HepG2 (cell line): ENCODE measurements around the gene DPM1. TPM values are rescaled to one million over a fixed set of nuclear protein-coding genes. Genes with fewer than 3 reads are reported as not detected.
A peak's percentile ranks its signal among the peaks of the same experiment; 100 is the strongest.

ENCODE experiments used
- BRCA1 ChIP-seq: sonication (generic); formaldehyde crosslinking; IDR thresholded peaks from 2 replicates; pipeline ENCODE4 v1.4.0; 2020; ENCODE audit warnings: missing genetic modification reagents
- HOXA7 ChIP-seq: sonication (generic); formaldehyde crosslinking; IDR thresholded peaks from 2 replicates; pipeline ENCODE4 v1.8.1; 2022; ENCODE audit warnings: mild to moderate bottlenecking, missing genetic modification reagents, moderate library complexity
- JDP2 ChIP-seq: sonication (generic); formaldehyde crosslinking; IDR thresholded peaks from 2 replicates; pipeline ENCODE4 v1.8.1; 2022; ENCODE audit warnings: missing genetic modification reagents, borderline replicate concordance
- MBD4 ChIP-seq: IDR thresholded peaks from 2 replicates; pipeline ENCODE4 v1.6.1; 2012; ENCODE audit warnings: low read length, inconsistent platforms, borderline replicate concordance
- NR2F1 ChIP-seq, 2 experiments: fragments of 450-650 bp in 1 of 2; formaldehyde crosslinking in 1 of 2; IDR thresholded peaks; 2 replicates each; pipeline versions ENCODE4 v1.5.0 to v1.6.1; 2016 to 2020; ENCODE audit warnings: mild to moderate bottlenecking in 1 of 2, missing compliant biosample characterization in 1 of 2, missing genetic modification reagents in 1 of 2, moderate library complexity in 1 of 2
- RBFOX2 ChIP-seq: fragments of 200-400 bp; formaldehyde crosslinking; IDR thresholded peaks from 2 replicates; pipeline ENCODE4 v1.6.1; 2017; ENCODE audit warnings: low read depth, mild to moderate bottlenecking, low read length
- SUZ12 ChIP-seq: fragments of 150-350 bp; IDR thresholded peaks from 2 replicates; pipeline ENCODE4 v1.6.1; 2014; ENCODE audit warnings: low read depth, low read length
- TBX2 ChIP-seq: sonication (generic); formaldehyde crosslinking; IDR thresholded peaks from 2 replicates; pipeline ENCODE4 v1.5.0; 2020; ENCODE audit warnings: missing genetic modification reagents, mild to moderate bottlenecking, borderline replicate concordance
- TBX3 ChIP-seq: fragments of 450-650 bp; IDR thresholded peaks from 2 replicates; pipeline ENCODE4 v1.6.1; 2017; ENCODE audit warnings: antibody characterized with exemption, mild to moderate bottlenecking, inconsistent platforms, borderline replicate concordance
- YEATS4 ChIP-seq: sonication (generic); formaldehyde crosslinking; IDR thresholded peaks from 2 replicates; pipeline ENCODE4 v1.4.0; 2020; ENCODE audit warnings: missing genetic modification reagents, borderline replicate concordance
- ZBTB42 ChIP-seq: sonication (generic); formaldehyde crosslinking; IDR thresholded peaks from 2 replicates; pipeline ENCODE4 v1.5.0; 2020; ENCODE audit warnings: mild to moderate bottlenecking, missing genetic modification reagents
- ZFP37 ChIP-seq: sonication (generic); formaldehyde crosslinking; IDR thresholded peaks from 2 replicates; pipeline ENCODE4 v1.4.0; 2020; ENCODE audit warnings: missing genetic modification reagents, borderline replicate concordance
- ZNF263 ChIP-seq: sonication (generic); formaldehyde crosslinking; IDR thresholded peaks from 2 replicates; pipeline ENCODE4 v1.4.0; 2020; ENCODE audit warnings: missing genetic modification reagents
- ZNF329 ChIP-seq: sonication (generic); formaldehyde crosslinking; IDR thresholded peaks from 2 replicates; pipeline ENCODE4 v1.9.0; 2021; ENCODE audit warnings: low read depth, mild to moderate bottlenecking, missing genetic modification reagents
- ZNF350 ChIP-seq: sonication (generic); formaldehyde crosslinking; IDR thresholded peaks from 2 replicates; pipeline ENCODE4 v1.4.0; 2020; ENCODE audit warnings: mild to moderate bottlenecking, low read depth, missing genetic modification reagents, borderline replicate concordance
- ZNF709 ChIP-seq: sonication (generic); formaldehyde crosslinking; IDR thresholded peaks from 2 replicates; pipeline ENCODE4 v1.5.0; 2020; ENCODE audit warnings: mild to moderate bottlenecking, missing genetic modification reagents
- ZNF782 ChIP-seq: sonication (generic); formaldehyde crosslinking; IDR thresholded peaks from 2 replicates; pipeline ENCODE4 v1.4.0; 2020; ENCODE audit warnings: missing genetic modification reagents, mild to moderate bottlenecking, borderline replicate concordance
- polyA plus RNA-seq, 8 experiments: library from polyadenylated mRNA; depleted of rRNA in 3 of 8; stranded (reverse) in 7 of 8; unstranded in 1 of 8; fragments of >200 nt; fragmentation: Illumina TruSeq in 4 of 8; extraction: Trizol in 4 of 8; gene quantifications; 2 replicates each; pipeline versions ENCODE4 v1.2.1 to v1.2.3, GENCODE V29; 2011 to 2016; ENCODE audit warnings: low read depth in 4 of 8, missing spikeins in 1 of 8, mixed read lengths in 1 of 8; ENCODE audit not compliant: insufficient read depth in 1 of 8
- total RNA-seq, 5 experiments: library from RNA; depleted of rRNA; stranded (reverse); fragments of >200 nt; fragmentation: Illumina TruSeq; extraction: Trizol; gene quantifications; 2 replicates each; pipeline ENCODE4 v1.2.3, GENCODE V29; 2016; ENCODE audit warnings: low read depth in 1 of 5
- TF ChIP-seq, protein P1 (sequence below): sonication (generic); formaldehyde crosslinking; IDR thresholded peaks from 2 replicates; pipeline ENCODE4 v1.5.0; 2020; ENCODE audit warnings: mild to moderate bottlenecking, missing genetic modification reagents
- TF ChIP-seq, protein P2 (sequence below): IDR thresholded peaks from 2 replicates; pipeline ENCODE4 v1.6.1; 2018; ENCODE audit warnings: missing genetic modification reagents
- TF ChIP-seq, protein P3 (sequence below): sonication (generic); formaldehyde crosslinking; IDR thresholded peaks from 2 replicates; pipeline ENCODE4 v1.8.0; 2023; ENCODE audit warnings: mild to moderate bottlenecking, missing genetic modification reagents
- TF ChIP-seq, protein P4 (sequence below): sonication (generic); formaldehyde crosslinking; IDR thresholded peaks from 2 replicates; pipeline ENCODE4 v1.4.0; 2020; ENCODE audit warnings: missing genetic modification reagents
- TF ChIP-seq, protein P5 (sequence below): sonication (generic); formaldehyde crosslinking; IDR thresholded peaks from 2 replicates; pipeline ENCODE4 v1.8.0; 2022; ENCODE audit warnings: mild to moderate bottlenecking, missing genetic modification reagents, borderline replicate concordance

Gene DPM1
- total and polyA plus RNA-seq, 2 of the 13 experiments (the other 11 are each of a cell fraction or from before 2014, with no cell fraction given): 83.2 to 161 TPM

DNA sequence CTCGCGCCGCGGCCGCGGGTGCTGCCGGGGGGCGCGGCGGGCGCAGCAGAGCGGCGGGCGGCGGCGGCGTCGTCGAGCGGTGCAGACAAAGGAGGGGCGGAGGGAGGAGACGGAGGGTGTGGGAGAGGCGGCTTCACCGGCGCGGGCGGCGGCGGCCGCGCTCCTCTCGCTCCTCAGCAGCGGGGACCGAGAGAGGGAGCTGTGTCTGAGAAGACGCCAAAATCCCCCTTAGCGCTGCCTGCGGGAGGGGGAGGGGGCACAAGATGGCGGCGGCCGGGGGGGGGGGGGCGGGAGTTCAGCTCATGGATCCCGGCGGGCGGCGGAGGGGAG, 27.4 kb downstream of the DPM1 start (continued):
- TF ChIP-seq ZBTB42: no peak
- TF ChIP-seq JDP2 (CRISPR knock-in tag): no peak
- TF ChIP-seq BRCA1 (CRISPR knock-in tag): no peak
- TF ChIP-seq TBX2 (CRISPR knock-in tag): 0 out of 2 replicates have a peak, but pooled peaks have one; percentile 14
- no peak for TF ChIP-seq ZNF782 (CRISPR knock-in tag)
- TF ChIP-seq, protein P1, sequence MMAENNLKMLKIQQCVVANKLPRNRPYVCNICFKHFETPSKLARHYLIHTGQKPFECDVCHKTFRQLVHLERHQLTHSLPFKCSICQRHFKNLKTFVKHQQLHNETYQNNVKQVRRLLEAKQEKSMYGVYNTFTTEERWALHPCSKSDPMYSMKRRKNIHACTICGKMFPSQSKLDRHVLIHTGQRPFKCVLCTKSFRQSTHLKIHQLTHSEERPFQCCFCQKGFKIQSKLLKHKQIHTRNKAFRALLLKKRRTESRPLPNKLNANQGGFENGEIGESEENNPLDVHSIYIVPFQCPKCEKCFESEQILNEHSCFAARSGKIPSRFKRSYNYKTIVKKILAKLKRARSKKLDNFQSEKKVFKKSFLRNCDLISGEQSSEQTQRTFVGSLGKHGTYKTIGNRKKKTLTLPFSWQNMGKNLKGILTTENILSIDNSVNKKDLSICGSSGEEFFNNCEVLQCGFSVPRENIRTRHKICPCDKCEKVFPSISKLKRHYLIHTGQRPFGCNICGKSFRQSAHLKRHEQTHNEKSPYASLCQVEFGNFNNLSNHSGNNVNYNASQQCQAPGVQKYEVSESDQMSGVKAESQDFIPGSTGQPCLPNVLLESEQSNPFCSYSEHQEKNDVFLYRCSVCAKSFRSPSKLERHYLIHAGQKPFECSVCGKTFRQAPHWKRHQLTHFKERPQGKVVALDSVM: no peak
- TF ChIP-seq ZNF263 (CRISPR knock-in tag): no peak
- no peak for TF ChIP-seq ZFP37 (CRISPR knock-in tag)
- peak; percentile 10; the same call in 1 of the 2 replicates for TF ChIP-seq ZNF709 (CRISPR knock-in tag)
- TF ChIP-seq ZNF350 (CRISPR knock-in tag): no peak
- TF ChIP-seq NR2F1 (CRISPR knock-in tag; IDR thresholded peaks at IDR 0.05): no peak
- TF ChIP-seq, protein P2, sequence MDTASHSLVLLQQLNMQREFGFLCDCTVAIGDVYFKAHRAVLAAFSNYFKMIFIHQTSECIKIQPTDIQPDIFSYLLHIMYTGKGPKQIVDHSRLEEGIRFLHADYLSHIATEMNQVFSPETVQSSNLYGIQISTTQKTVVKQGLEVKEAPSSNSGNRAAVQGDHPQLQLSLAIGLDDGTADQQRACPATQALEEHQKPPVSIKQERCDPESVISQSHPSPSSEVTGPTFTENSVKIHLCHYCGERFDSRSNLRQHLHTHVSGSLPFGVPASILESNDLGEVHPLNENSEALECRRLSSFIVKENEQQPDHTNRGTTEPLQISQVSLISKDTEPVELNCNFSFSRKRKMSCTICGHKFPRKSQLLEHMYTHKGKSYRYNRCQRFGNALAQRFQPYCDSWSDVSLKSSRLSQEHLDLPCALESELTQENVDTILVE: no peak
- TF ChIP-seq TBX3: no peak
- TF ChIP-seq, protein P3, sequence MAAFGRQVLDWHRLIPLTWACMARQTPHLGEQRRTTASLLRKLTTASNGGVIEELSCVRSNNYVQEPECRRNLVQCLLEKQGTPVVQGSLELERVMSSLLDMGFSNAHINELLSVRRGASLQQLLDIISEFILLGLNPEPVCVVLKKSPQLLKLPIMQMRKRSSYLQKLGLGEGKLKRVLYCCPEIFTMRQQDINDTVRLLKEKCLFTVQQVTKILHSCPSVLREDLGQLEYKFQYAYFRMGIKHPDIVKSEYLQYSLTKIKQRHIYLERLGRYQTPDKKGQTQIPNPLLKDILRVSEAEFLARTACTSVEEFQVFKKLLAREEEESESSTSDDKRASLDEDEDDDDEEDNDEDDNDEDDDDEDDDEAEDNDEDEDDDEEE (CRISPR knock-in tag): no peak
- no peak for TF ChIP-seq HOXA7 (CRISPR knock-in tag)
- TF ChIP-seq, protein P4, sequence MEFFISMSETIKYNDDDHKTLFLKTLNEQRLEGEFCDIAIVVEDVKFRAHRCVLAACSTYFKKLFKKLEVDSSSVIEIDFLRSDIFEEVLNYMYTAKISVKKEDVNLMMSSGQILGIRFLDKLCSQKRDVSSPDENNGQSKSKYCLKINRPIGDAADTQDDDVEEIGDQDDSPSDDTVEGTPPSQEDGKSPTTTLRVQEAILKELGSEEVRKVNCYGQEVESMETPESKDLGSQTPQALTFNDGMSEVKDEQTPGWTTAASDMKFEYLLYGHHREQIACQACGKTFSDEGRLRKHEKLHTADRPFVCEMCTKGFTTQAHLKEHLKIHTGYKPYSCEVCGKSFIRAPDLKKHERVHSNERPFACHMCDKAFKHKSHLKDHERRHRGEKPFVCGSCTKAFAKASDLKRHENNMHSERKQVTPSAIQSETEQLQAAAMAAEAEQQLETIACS (CRISPR knock-in tag): no peak
- no peak for TF ChIP-seq SUZ12
- peak; percentile 77 for TF ChIP-seq YEATS4 (CRISPR knock-in tag)
- TF ChIP-seq MBD4: no peak
- TF ChIP-seq, protein P5, sequence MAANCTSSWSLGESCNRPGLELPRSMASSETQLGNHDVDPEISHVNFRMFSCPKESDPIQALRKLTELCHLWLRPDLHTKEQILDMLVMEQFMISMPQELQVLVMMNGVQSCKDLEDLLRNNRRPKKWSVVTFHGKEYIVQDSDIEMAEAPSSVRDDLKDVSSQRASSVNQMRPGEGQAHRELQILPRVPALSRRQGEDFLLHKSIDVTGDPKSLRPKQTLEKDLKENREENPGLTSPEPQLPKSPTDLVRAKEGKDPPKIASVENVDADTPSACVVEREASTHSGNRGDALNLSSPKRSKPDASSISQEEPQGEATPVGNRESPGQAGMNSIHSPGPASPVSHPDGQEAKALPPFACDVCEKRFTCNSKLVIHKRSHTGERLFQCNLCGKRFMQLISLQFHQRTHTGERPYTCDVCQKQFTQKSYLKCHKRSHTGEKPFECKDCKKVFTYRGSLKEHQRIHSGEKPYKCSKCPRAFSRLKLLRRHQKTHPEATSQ (CRISPR knock-in tag): no peak
- TF ChIP-seq RBFOX2: peak; percentile 79
- TF ChIP-seq ZNF329 (CRISPR knock-in tag): peak; percentile 10; the same call in 1 of the 2 replicates
